CD14-positive monocyte (primary cell): ENCODE data around the gene NFATC2. TPM values are rescaled to one million over a fixed set of nuclear protein-coding genes. Genes with fewer than 3 reads are reported as not detected.

Experiments
- DNase-seq, 3 donors: peaks; one replicate each; pipeline ENCODE4 v3.0.0-alpha.2; 2011 to 2022
- H2AFZ ChIP-seq: 2 replicates; pipeline ENCODE4 v1.6.0; 2012; ENCODE audit warnings: mild to moderate bottlenecking, low read depth, low read length, inconsistent platforms; ENCODE audit not compliant: insufficient read depth, poor library complexity, severe bottlenecking
- H3K27ac ChIP-seq, 2 donors: 1 replicate in 1 of 2; 2 replicates in 1 of 2; pipeline ENCODE4 v1.5.1; 2012 to 2013; ENCODE audit warnings: low read length in 2 of 2, control low read depth in 1 of 2, inconsistent platforms in 1 of 2, low read depth in 1 of 2, mild to moderate bottlenecking in 1 of 2
- H3K27me3 ChIP-seq, 2 donors: one replicate each; pipeline versions ENCODE4 v1.6.0 to v1.6.1; 2011 to 2013; ENCODE audit warnings: low read length in 2 of 2; ENCODE audit not compliant: control insufficient read depth in 2 of 2, insufficient read depth in 2 of 2
- H3K36me3 ChIP-seq, 2 donors: replicated peaks in 1 of 2; 1 replicate in 1 of 2; 2 replicates in 1 of 2; pipeline versions ENCODE4 v1.5.1 to v1.6.1; 2012 to 2013; ENCODE audit warnings: low read length in 2 of 2, control low read depth in 1 of 2, inconsistent platforms in 1 of 2, mild to moderate bottlenecking in 1 of 2; ENCODE audit not compliant: insufficient read depth in 2 of 2, control insufficient read depth in 1 of 2
- H3K4me1 ChIP-seq, 2 donors: 1 replicate in 1 of 2; 2 replicates in 1 of 2; pipeline versions ENCODE4 v1.5.1 to v1.6.1; 2012 to 2013; ENCODE audit warnings: low read length in 2 of 2, control low read depth in 1 of 2, inconsistent platforms in 1 of 2, mild to moderate bottlenecking in 1 of 2, moderate library complexity in 1 of 2; ENCODE audit not compliant: insufficient read depth in 2 of 2, control insufficient read depth in 1 of 2
- H3K4me2 ChIP-seq: replicated peaks from 2 replicates; pipeline ENCODE3; 2012; ENCODE audit warnings: low read length, moderate library complexity, mild to moderate bottlenecking; ENCODE audit not compliant: poor library complexity, severe bottlenecking; ENCODE audit errors: extremely low read depth
- H3K4me3 ChIP-seq, 3 experiments: fragments of 200-600 bp in 1 of 3; sonication (generic) in 1 of 3; replicated peaks in 1 of 3; 1 replicate in 2 of 3; 2 replicates in 1 of 3; pipeline ENCODE4 v1.5.1; 2011 to 2013; ENCODE audit warnings: low read length in 3 of 3, mild to moderate bottlenecking in 3 of 3, control low read depth in 2 of 3, low read depth in 2 of 3, inconsistent platforms in 1 of 3, moderate library complexity in 1 of 3
- H3K79me2 ChIP-seq: 2 replicates; pipeline ENCODE4 v1.6.0; 2012; ENCODE audit warnings: mild to moderate bottlenecking, control low read depth, inconsistent platforms, low read length, moderate library complexity; ENCODE audit not compliant: insufficient read depth
- H3K9ac ChIP-seq: 2 replicates; pipeline ENCODE4 v1.6.0; 2017; ENCODE audit warnings: low read length, mild to moderate bottlenecking; ENCODE audit not compliant: insufficient read depth, poor library complexity, severe bottlenecking
- H3K9me3 ChIP-seq, 2 donors: replicated peaks in 1 of 2; 1 replicate in 1 of 2; 2 replicates in 1 of 2; pipeline versions ENCODE4 v1.5.1 to v1.6.1; 2012 to 2013; ENCODE audit warnings: low read length in 2 of 2, control low read depth in 1 of 2; ENCODE audit not compliant: control insufficient read depth in 1 of 2, insufficient read depth in 1 of 2
- H4K20me1 ChIP-seq: 2 replicates; pipeline ENCODE4 v1.6.0; 2012; ENCODE audit warnings: mild to moderate bottlenecking, low read length, control low read depth, moderate library complexity; ENCODE audit not compliant: insufficient read depth
- H3K27ac Mint-ChIP-seq, 7 donors: one replicate each; pipeline ENCODE4 v1.8.0; 2020; ENCODE audit warnings: mild to moderate bottlenecking in 7 of 7, mixed read lengths in 7 of 7, moderate library complexity in 6 of 7, inconsistent platforms in 2 of 7
- H3K27me3 Mint-ChIP-seq, 3 donors: one replicate each; pipeline ENCODE4 v1.8.0; 2021 to 2022; ENCODE audit warnings: low read depth in 3 of 3, mild to moderate bottlenecking in 3 of 3, mixed read lengths in 3 of 3, moderate library complexity in 3 of 3, inconsistent platforms in 1 of 3
- H3K36me3 Mint-ChIP-seq, 2 donors: one replicate each; pipeline ENCODE4 v1.8.0; 2020; ENCODE audit warnings: mixed read lengths in 2 of 2, inconsistent platforms in 1 of 2, mild to moderate bottlenecking in 1 of 2
- H3K4me1 Mint-ChIP-seq: one replicate; pipeline ENCODE4 v1.8.0; 2020; ENCODE audit warnings: mild to moderate bottlenecking, mixed read lengths
- H3K4me3 Mint-ChIP-seq, 2 donors: one replicate each; pipeline ENCODE4 v1.8.0; 2020; ENCODE audit warnings: mild to moderate bottlenecking in 2 of 2, mixed read lengths in 2 of 2, moderate library complexity in 1 of 2
- H3K9me3 Mint-ChIP-seq, 7 donors: one replicate each; pipeline ENCODE4 v1.8.0; 2020 to 2022; ENCODE audit warnings: mixed read lengths in 7 of 7, mild to moderate bottlenecking in 6 of 7, moderate library complexity in 6 of 7, inconsistent platforms in 2 of 7
- CTCF ChIP-seq: fragments of 200-600 bp; IDR thresholded peaks from one replicate; pipeline ENCODE4 v1.8.0; 2022; ENCODE audit warnings: antibody characterized with exemption, mild to moderate bottlenecking
- WGBS: methylation state at CpG from one replicate; pipeline ENCODE4 v1.1.5; 2013; ENCODE audit warnings: missing lambda C conversion rate; ENCODE audit not compliant: insufficient coverage; 5-methylcytosine and 5-hydroxymethylcytosine counted together
- intact Hi-C, 2 donors: fragments of 100-400 bp; cut with micrococcal nuclease; formaldehyde crosslinking; loops; one replicate each; pipeline versions ENCODE4 v1.15.0 to v1.15.1; 2023
- polyA plus RNA-seq, 3 donors: library from polyadenylated mRNA; depleted of rRNA in 1 of 3; unstranded in 2 of 3; stranded (reverse) in 1 of 3; fragments of 300-500 nt in 2 of 3; fragments of >200 nt in 1 of 3; fragmentation: Illumina TruSeq in 2 of 3; gene quantifications; 1 replicate in 2 of 3; 2 replicates in 1 of 3; pipeline ENCODE4 v1.2.3, GENCODE V29; 2012 to 2021

The NFATC2 gene
- polyA plus RNA-seq, 3 donors, result 0.03 to 0.18 (median 0.11) TPM

- Mint-ChIP-seq H3K4me3 (no peak overlapping the region), H3K9me3 (no peaks in the 10 kb centered on the region), H3K27me3 (peaks cover 0 to 3% (median 1%) of the 10 kb centered on the region in 3 donors), H3K27ac (no peak overlapping the region), H3K36me3 (peaks cover 0 to 1% of the 10 kb centered on the region in 2 donors), H3K4me1 (no peaks in the 10 kb centered on the region)
- no peak for TF ChIP-seq CTCF
- 100% methylated on average over 2 of the region's 3 CpGs for WGBS
- no peaks in the 10 kb centered on the region for H3K27me3 ChIP-seq
- no peaks in the 10 kb centered on the region for H3K4me1 ChIP-seq
- no peak overlapping the region for H2AFZ ChIP-seq
- intact Hi-C loops, result no loop called here
- H3K4me3 ChIP-seq, result no peak overlapping the region
- no peak overlapping the region for H3K27ac ChIP-seq
- H3K9me3 ChIP-seq, result no peaks in the 10 kb centered on the region
- H4K20me1 ChIP-seq, result no peaks in the 10 kb centered on the region
- no peaks in the 10 kb centered on the region for H3K36me3 ChIP-seq
- no peak for DNase-seq
- no peak overlapping the region for H3K4me2 ChIP-seq
- no peak overlapping the region for H3K9ac ChIP-seq
- H3K79me2 ChIP-seq, result no peaks in the 10 kb centered on the region
These were observed 71.6 kb downstream of the NFATC2 start for GRCh38 chr20:51470907-51471411.

GRCh38 chr20:51470499-51470820 is 72.1 kb downstream of the NFATC2 start:
- H3K4me3 Mint-ChIP-seq, result no peak overlapping the region
- H3K4me1 ChIP-seq, result no peaks in the 10 kb centered on the region
- H3K36me3 ChIP-seq, result no peaks in the 10 kb centered on the region
- TF ChIP-seq CTCF, result no peak
- H3K4me1 Mint-ChIP-seq, result no peaks in the 10 kb centered on the region
- H3K27ac ChIP-seq, result no peak overlapping the region
- no peak for DNase-seq
- no peaks in the 10 kb centered on the region for H4K20me1 ChIP-seq
- peaks cover 0 to 1% of the 10 kb centered on the region in 2 donors for H3K36me3 Mint-ChIP-seq
- intact Hi-C loops, result no loop called here
- H3K9ac ChIP-seq, result no peak overlapping the region
- peaks cover under 1 to 3% (median 1%) of the 10 kb centered on the region in 3 donors for H3K27me3 Mint-ChIP-seq
- no peak overlapping the region for H2AFZ ChIP-seq
- H3K4me3 ChIP-seq, result no peak overlapping the region
- H3K27me3 ChIP-seq, result no peaks in the 10 kb centered on the region
- no CpG with 5 or more reads among the region's 5 CpGs for WGBS
- no peak overlapping the region for H3K4me2 ChIP-seq
- H3K27ac Mint-ChIP-seq, result no peak overlapping the region
- H3K9me3 ChIP-seq, result no peaks in the 10 kb centered on the region
- H3K79me2 ChIP-seq, result no peaks in the 10 kb centered on the region
- no peaks in the 10 kb centered on the region for H3K9me3 Mint-ChIP-seq
